ENCODE data around the gene ZNF385A. TPM values are rescaled to one million over a fixed set of nuclear protein-coding genes. Genes with fewer than 3 reads are reported as not detected.

The ZNF385A gene
- total RNA-seq, 4 donors from 2014 or later = 9.0 to 19.8 (median 13.5) TPM

GRCh38 chr12:54359762-54360351 is 24.7 kb downstream of the ZNF385A start:
- Histone ChIP-seq H3K4me3 (peak overlapping the region; percentile 40 to 59 (median 57)), H3K27me3 (no peaks in the 10 kb centered on the region), H3K4me1 (peaks cover 0 to 49% (median 13%) of the 10 kb centered on the region in 4 donors), H3K27ac (peak overlapping the region; percentile 78 to 95 (median 86)), H3K9me3 (no peaks in the 10 kb centered on the region), H3K36me3 (no peaks in the 10 kb centered on the region)
- DNase-seq (ENCODE audit: low spot score in 2 of 2) = no peak
- 49 to 50% methylated on average over 9 of the region's 9 CpGs for WGBS, 2 donors
- TF ChIP-seq CTCF (IDR thresholded peaks at IDR 0.05) = no peak
- TF ChIP-seq POLR2A (IDR thresholded peaks at IDR 0.05) = no peak
- TF ChIP-seq EP300 (IDR thresholded peaks at IDR 0.05) = no peak

GRCh38 chr12:54358945-54359761 is 25.4 kb downstream of the ZNF385A start:
- Histone ChIP-seq H3K4me1 (peaks cover 0 to 49% (median 13%) of the 10 kb centered on the region in 4 donors), H3K36me3 (no peaks in the 10 kb centered on the region), H3K27me3 (no peaks in the 10 kb centered on the region), H3K9me3 (no peaks in the 10 kb centered on the region), H3K27ac (peak overlapping the region; percentile 78 to 95 (median 86)), H3K4me3 (peak overlapping the region; percentile 40 to 59 (median 57))
- TF ChIP-seq POLR2A (IDR thresholded peaks at IDR 0.05) (peak in 1 of 2 donors; percentile 61), CTCF (IDR thresholded peaks at IDR 0.05) (peak in 2 of 5 experiments; percentile 18 to 61), EP300 (IDR thresholded peaks at IDR 0.05) (peak; percentile 54 to 88)
- DNase-seq (ENCODE audit: low spot score in 2 of 2) = peak; percentile 90 to 97
- WGBS, 2 donors = 1% methylated on average over 40 of the region's 40 CpGs

- Histone ChIP-seq H3K36me3 (no peaks in the 10 kb centered on the region), H3K4me3 (peak overlapping the region; percentile 40 to 59 (median 57)), H3K27me3 (no peaks in the 10 kb centered on the region), H3K27ac (peak overlapping the region; percentile 78 to 95 (median 86)), H3K9me3 (no peaks in the 10 kb centered on the region), H3K4me1 (peaks cover 0 to 51% (median 13%) of the 10 kb centered on the region in 4 donors)
- WGBS, 2 donors = 7% methylated on average over 15 of the region's 15 CpGs
- TF ChIP-seq POLR2A (IDR thresholded peaks at IDR 0.05) = no peak
- no peak for TF ChIP-seq EP300 (IDR thresholded peaks at IDR 0.05)
- TF ChIP-seq CTCF (IDR thresholded peaks at IDR 0.05) = no peak
- no peak for DNase-seq (ENCODE audit: low spot score in 2 of 2)
Observed at GRCh38 chr12:54358191-54358944, 26.2 kb downstream of the ZNF385A start.

DNA sequence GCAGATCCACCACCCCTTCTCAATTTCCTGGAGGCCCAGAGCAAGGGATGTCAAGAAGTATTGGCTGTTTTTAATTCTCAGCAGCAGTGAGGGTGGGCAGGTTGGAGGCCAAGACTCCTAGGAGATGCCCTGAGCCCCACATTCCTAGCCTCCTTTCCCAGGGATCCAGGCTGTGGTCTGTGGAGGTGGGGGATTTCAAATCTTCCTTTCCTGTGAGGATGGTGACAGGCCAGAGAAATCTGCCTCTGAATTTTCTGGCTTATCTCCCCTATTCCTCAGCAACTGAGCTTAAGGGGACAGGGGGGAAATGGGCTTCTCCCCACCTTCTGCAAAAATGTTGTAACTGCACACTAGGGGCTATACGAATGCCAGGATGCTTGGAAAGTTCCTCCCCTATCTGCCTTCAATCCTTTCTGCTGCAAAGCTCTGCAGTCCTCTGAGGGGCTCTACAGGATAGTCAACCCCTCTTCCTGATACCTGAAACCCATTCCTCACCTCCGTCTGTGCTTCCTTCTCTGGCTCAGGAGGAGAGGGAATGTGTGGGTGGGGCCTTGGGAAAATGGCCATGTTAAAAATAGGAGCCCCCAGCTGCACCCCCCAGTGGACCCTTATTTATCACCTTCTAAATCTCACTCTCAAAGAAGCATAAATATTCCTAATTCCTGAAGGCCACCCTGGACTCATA is 26.9 kb downstream of the ZNF385A start:
- Histone ChIP-seq H3K9me3 (no peaks in the 10 kb centered on the region), H3K4me3 (no peak overlapping the region), H3K27me3 (no peaks in the 10 kb centered on the region), H3K27ac (peak overlapping the region in 2 of 4 donors; percentile 91 to 95), H3K36me3 (no peaks in the 10 kb centered on the region), H3K4me1 (peaks cover 0 to 59% (median 16%) of the 10 kb centered on the region in 4 donors)
- TF ChIP-seq POLR2A (IDR thresholded peaks at IDR 0.05) (no peak), CTCF (IDR thresholded peaks at IDR 0.05) (no peak), EP300 (IDR thresholded peaks at IDR 0.05) (no peak)
- no peak for DNase-seq (ENCODE audit: low spot score in 2 of 2)
- 58 to 63% methylated on average over 2 of the region's 2 CpGs for WGBS, 2 donors

Measured in tibial nerve (tissue), 4 donors.